Spleen (tissue), 11 donors: ENCODE measurements around the gene CDC42EP5. TPM values are rescaled to one million over a fixed set of nuclear protein-coding genes. Genes with fewer than 3 reads are reported as not detected.
A peak's percentile ranks its signal among the peaks of the same experiment; 100 is the strongest.

Experiments used
- DNase-seq: peaks from one replicate; pipeline ENCODE4 v3.0.0-alpha.2; 2020
- H3K27ac ChIP-seq, 8 donors: fragments of 200-600 bp; sonication (generic) in 7 of 8; 1 replicate in 4 of 8; 2 replicates in 4 of 8; pipeline versions ENCODE4 v1.5.0 to v1.8.0; 2016 to 2021; ENCODE audit warnings: inconsistent platforms in 4 of 8, mild to moderate bottlenecking in 4 of 8, moderate library complexity in 1 of 8
- H3K27me3 ChIP-seq, 7 donors: fragments of 200-600 bp; sonication (generic) in 6 of 7; replicated peaks in 1 of 7; 1 replicate in 4 of 7; 2 replicates in 3 of 7; pipeline versions ENCODE4 v1.5.0 to v1.8.0; 2016 to 2021; ENCODE audit warnings: inconsistent platforms in 3 of 7, mild to moderate bottlenecking in 1 of 7
- H3K36me3 ChIP-seq, 6 donors: fragments of 200-600 bp; sonication (generic) in 5 of 6; 1 replicate in 4 of 6; 2 replicates in 2 of 6; pipeline versions ENCODE4 v1.5.0 to v1.8.0; 2016 to 2021; ENCODE audit warnings: inconsistent platforms in 2 of 6
- H3K4me1 ChIP-seq, 6 donors: fragments of 200-600 bp; sonication (generic) in 5 of 6; 1 replicate in 3 of 6; 2 replicates in 3 of 6; pipeline versions ENCODE4 v1.5.0 to v1.8.0; 2016 to 2021; ENCODE audit warnings: inconsistent platforms in 3 of 6
- H3K4me3 ChIP-seq, 8 donors: fragments of 200-600 bp; sonication (generic) in 7 of 8; 1 replicate in 4 of 8; 2 replicates in 4 of 8; pipeline versions ENCODE4 v1.5.0 to v1.8.0; 2016 to 2021; ENCODE audit warnings: inconsistent platforms in 4 of 8, mild to moderate bottlenecking in 4 of 8, moderate library complexity in 2 of 8
- H3K9me3 ChIP-seq, 8 donors: fragments of 200-600 bp; sonication (generic) in 7 of 8; 1 replicate in 4 of 8; 2 replicates in 4 of 8; pipeline versions ENCODE4 v1.5.0 to v1.8.0; 2016 to 2021; ENCODE audit warnings: inconsistent platforms in 4 of 8
- POLR2A ChIP-seq, 3 donors: fragments of 450-650 bp; IDR thresholded peaks; one replicate each; pipeline ENCODE4 v1.5.1; 2017; ENCODE audit warnings: antibody characterized with exemption in 3 of 3, mild to moderate bottlenecking in 1 of 3
- POLR2AphosphoS5 ChIP-seq, 3 donors: sonication (generic); formaldehyde crosslinking; IDR thresholded peaks; one replicate each; pipeline ENCODE4 v1.5.1; 2017; ENCODE audit warnings: antibody characterized with exemption in 3 of 3
- WGBS, 5 donors: extraction: QIAGEN DNeasy Blood & Tissue Kit in 3 of 5; methylation state at CpG; one replicate each; pipeline versions ENCODE4 v1.1.5 to v1.1.7; 2013 to 2018; 5-methylcytosine and 5-hydroxymethylcytosine counted together
- intact Hi-C: fragments of 100-400 bp; cut with DNase I; formaldehyde crosslinking; loops from one replicate; pipeline ENCODE4 v1.15.0; 2023; ENCODE audit warnings: low total_unique reads
- polyA plus RNA-seq, 3 donors: library from polyadenylated mRNA; stranded (reverse); fragments of 200-250 nt; gene quantifications; one replicate each; pipeline ENCODE4 v1.2.1, GENCODE V29; 2013
- total RNA-seq, 7 donors: library from RNA; depleted of rRNA in 3 of 7; stranded (reverse); fragments of >200 nt in 3 of 7; fragmentation: NEBNext Ultra II Directional in 4 of 7; extraction: Animal tissue kit (Norgen Biotek cat#: 25700) in 4 of 7; gene quantifications; one replicate each; pipeline versions ENCODE4 v1.1.0 to v1.2.1, GENCODE V29; 2016 to 2021
- TF ChIP-seq, protein P1 (sequence below), 11 experiments: fragments of 200-600 bp in 7 of 11; fragments of 450-650 bp in 4 of 11; sonication (generic) in 4 of 11; IDR thresholded peaks in 8 of 11; conservative IDR thresholded peaks in 3 of 11; 1 replicate in 7 of 11; 2 replicates in 4 of 11; pipeline versions ENCODE4 v1.4.0 to v1.8.0; 2016 to 2021; ENCODE audit warnings: antibody characterized with exemption in 11 of 11, inconsistent platforms in 4 of 11, mild to moderate bottlenecking in 1 of 11
- donor health status: healthy with polysubstance abuse.
- donor health status: DM: no; HTN: no; CAD: no; lungs with moderate emphysema.
- donor health status: DM: no; HTN: no; CAD: no.
- donor health status: Bipolar disorder and iron deficiency.
- donor health status: healthy.
- donor health status: DM: no; HTN: no; CAD: no.
- donor health status: DM: yes; HTN: yes; CAD: no.

Gene CDC42EP5
- total and polyA plus RNA-seq, 10 donors, result 6.6 to 16.1 (median 13.1) TPM

DNA sequence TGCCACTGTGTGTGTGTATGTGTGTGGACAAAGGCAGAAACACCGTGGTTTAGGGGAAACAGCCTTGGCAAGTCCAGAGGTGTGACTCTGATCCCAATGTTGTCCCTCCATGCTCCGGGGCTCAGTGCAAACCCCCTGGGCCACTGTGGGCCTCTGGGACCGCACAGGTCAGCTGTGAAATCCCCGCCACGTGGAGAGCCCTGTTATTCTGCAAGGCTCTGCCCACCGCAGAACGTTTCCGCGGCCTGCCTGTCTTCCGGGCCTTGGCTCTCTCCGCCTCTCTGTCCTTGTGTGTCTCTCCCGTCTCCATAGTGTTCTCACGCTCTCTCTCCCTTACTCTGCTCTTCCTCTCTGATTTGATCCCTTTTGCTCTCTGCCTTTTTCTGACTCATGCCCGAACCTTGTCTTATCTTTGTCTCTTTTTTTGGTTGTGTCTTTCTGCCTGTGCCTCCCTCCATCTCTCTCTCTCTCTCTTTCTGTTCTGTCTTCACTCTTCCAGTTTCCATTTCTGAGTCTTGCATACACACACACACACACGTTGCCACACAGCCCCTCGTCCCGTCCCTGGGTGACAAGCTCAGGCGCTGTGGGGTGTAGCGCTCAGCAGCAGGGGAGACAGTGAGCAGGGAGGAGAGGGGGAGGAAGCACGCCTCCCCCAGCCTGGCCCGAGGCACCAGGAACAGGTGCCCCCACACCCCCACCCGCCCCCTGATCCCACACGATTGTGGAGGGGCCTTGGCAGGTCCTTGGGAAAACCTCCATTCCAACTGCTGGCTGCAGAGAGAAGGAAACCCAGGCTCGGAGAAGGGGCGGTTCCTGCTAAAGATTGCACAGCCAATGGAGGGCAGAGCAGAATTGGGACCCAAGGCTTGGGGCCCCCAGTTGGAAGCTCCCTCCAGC, 54.8 kb downstream of the CDC42EP5 start:
- H3K27ac ChIP-seq, result peak overlapping the region in 1 of 8 donors; percentile 29
- peaks cover 0 to 47% (median 24%) of the 10 kb centered on the region in 6 donors for H3K4me1 ChIP-seq
- peaks cover 15 to 89% (median 46%) of the 10 kb centered on the region in 7 donors for H3K27me3 ChIP-seq
- peak; percentile 77 for DNase-seq
- no peaks in the 10 kb centered on the region for H3K9me3 ChIP-seq
- no peaks in the 10 kb centered on the region for H3K36me3 ChIP-seq
- intact Hi-C loops, result no loop called here
- no peak overlapping the region for H3K4me3 ChIP-seq
- TF ChIP-seq POLR2A (IDR thresholded peaks at IDR 0.05), result no peak
- TF ChIP-seq, protein P1, sequence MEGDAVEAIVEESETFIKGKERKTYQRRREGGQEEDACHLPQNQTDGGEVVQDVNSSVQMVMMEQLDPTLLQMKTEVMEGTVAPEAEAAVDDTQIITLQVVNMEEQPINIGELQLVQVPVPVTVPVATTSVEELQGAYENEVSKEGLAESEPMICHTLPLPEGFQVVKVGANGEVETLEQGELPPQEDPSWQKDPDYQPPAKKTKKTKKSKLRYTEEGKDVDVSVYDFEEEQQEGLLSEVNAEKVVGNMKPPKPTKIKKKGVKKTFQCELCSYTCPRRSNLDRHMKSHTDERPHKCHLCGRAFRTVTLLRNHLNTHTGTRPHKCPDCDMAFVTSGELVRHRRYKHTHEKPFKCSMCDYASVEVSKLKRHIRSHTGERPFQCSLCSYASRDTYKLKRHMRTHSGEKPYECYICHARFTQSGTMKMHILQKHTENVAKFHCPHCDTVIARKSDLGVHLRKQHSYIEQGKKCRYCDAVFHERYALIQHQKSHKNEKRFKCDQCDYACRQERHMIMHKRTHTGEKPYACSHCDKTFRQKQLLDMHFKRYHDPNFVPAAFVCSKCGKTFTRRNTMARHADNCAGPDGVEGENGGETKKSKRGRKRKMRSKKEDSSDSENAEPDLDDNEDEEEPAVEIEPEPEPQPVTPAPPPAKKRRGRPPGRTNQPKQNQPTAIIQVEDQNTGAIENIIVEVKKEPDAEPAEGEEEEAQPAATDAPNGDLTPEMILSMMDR (IDR thresholded peaks at IDR 0.05 in 8 of 11, conservative IDR thresholded peaks at IDR 0.05 in 3 of 11), result no peak
- TF ChIP-seq POLR2AphosphoS5 (IDR thresholded peaks at IDR 0.05), result no peak
- WGBS, 5 donors, result 5 to 20% (median 15%) methylated on average over 18 to 25 of the region's 25 CpGs

GRCh38 chr19:54416695-54417491, 56.2 kb downstream of the CDC42EP5 start:
- no peak overlapping the region for H3K27ac ChIP-seq
- WGBS, 5 donors, result 45 to 64% (median 51%) methylated on average over 21 to 44 of the region's 44 CpGs
- H3K4me3 ChIP-seq, result no peak overlapping the region
- H3K9me3 ChIP-seq, result no peaks in the 10 kb centered on the region
- intact Hi-C loops, result no loop called here
- peaks cover 0 to 47% (median 24%) of the 10 kb centered on the region in 6 donors for H3K4me1 ChIP-seq
- peaks cover 15 to 89% (median 52%) of the 10 kb centered on the region in 7 donors for H3K27me3 ChIP-seq
- H3K36me3 ChIP-seq, result no peaks in the 10 kb centered on the region
- no peak for DNase-seq
- no peak for TF ChIP-seq POLR2AphosphoS5 (IDR thresholded peaks at IDR 0.05)
- TF ChIP-seq, protein P1 (IDR thresholded peaks at IDR 0.05 in 8 of 11, conservative IDR thresholded peaks at IDR 0.05 in 3 of 11), result no peak

- peaks cover 0 to 47% (median 24%) of the 10 kb centered on the region in 6 donors for H3K4me1 ChIP-seq
- TF ChIP-seq POLR2AphosphoS5 (IDR thresholded peaks at IDR 0.05) (no peak), POLR2A (IDR thresholded peaks at IDR 0.05) (no peak)
- TF ChIP-seq, protein P1 (IDR thresholded peaks at IDR 0.05 in 8 of 11, conservative IDR thresholded peaks at IDR 0.05 in 3 of 11), result no peak
- H3K27ac ChIP-seq, result no peak overlapping the region
- no peak for DNase-seq
- no peak overlapping the region for H3K4me3 ChIP-seq
- intact Hi-C loops, result no loop called here
- H3K36me3 ChIP-seq, result no peaks in the 10 kb centered on the region
- H3K27me3 ChIP-seq, result peaks cover 15 to 86% (median 50%) of the 10 kb centered on the region in 7 donors
- WGBS, 5 donors, result 7 to 18% (median 12%) methylated on average over 27 to 28 of the region's 28 CpGs
- no peaks in the 10 kb centered on the region for H3K9me3 ChIP-seq
Observed at GRCh38 chr19:54415901-54416673, 57.0 kb downstream of the CDC42EP5 start.
